Right lung (tissue), 10 donors: ENCODE data around the gene KIF2A. TPM values are rescaled to one million over a fixed set of nuclear protein-coding genes. Genes with fewer than 3 reads are reported as not detected.

ENCODE experiments used
- DNase-seq, 2 donors: peaks; one replicate each; pipeline ENCODE4 v3.0.0-alpha.2; 2013
- long read RNA-seq, 8 donors: transcript quantifications; one replicate each; lab custom pipeline, GENCODE V29; 2026
- polyA plus RNA-seq, 5 donors: library from polyadenylated mRNA; unstranded; fragments of 120-200 nt; gene quantifications; one replicate each; pipeline versions ENCODE4 v1.2.1 to v1.2.3, GENCODE V29; 2013; ENCODE audit warnings: inconsistent platforms in 1 of 5, low replicate concordance in 1 of 5; ENCODE audit not compliant: insufficient read length in 5 of 5, insufficient read depth in 1 of 5

The KIF2A gene
- 10 to 100 TPM; 29.3 to 52.0 (median 43.2) TPM for polyA plus RNA-seq
- long read RNA-seq, donor 1, partial matches to known transcripts = 15 of 22 reads
- long read RNA-seq, donor 1, other reads (novel, unspliced or antisense) = 0 of 22 reads
- long read RNA-seq, donor 2, partial matches to known transcripts = 0 of 4 reads
- long read RNA-seq, donor 2, other reads (novel, unspliced or antisense) = 0 of 4 reads
- long read RNA-seq, donor 3, partial matches to known transcripts = 7 of 41 reads
- long read RNA-seq, donor 3, other reads (novel, unspliced or antisense) = 33 of 41 reads
- long read RNA-seq, donor 4, partial matches to known transcripts = 15 of 27 reads
- long read RNA-seq, donor 4, other reads (novel, unspliced or antisense) = 10 of 27 reads
- long read RNA-seq, donor 5, partial matches to known transcripts = 27 of 50 reads
- long read RNA-seq, donor 5, other reads (novel, unspliced or antisense) = 18 of 50 reads
- long read RNA-seq, donor 6, partial matches to known transcripts = 0 of 7 reads
- long read RNA-seq, donor 6, other reads (novel, unspliced or antisense) = 0 of 7 reads
- long read RNA-seq, donor 7, partial matches to known transcripts = 5 of 10 reads
- long read RNA-seq, donor 7, other reads (novel, unspliced or antisense) = 0 of 10 reads
- long read RNA-seq, donor 8 = 0 reads

DNA sequence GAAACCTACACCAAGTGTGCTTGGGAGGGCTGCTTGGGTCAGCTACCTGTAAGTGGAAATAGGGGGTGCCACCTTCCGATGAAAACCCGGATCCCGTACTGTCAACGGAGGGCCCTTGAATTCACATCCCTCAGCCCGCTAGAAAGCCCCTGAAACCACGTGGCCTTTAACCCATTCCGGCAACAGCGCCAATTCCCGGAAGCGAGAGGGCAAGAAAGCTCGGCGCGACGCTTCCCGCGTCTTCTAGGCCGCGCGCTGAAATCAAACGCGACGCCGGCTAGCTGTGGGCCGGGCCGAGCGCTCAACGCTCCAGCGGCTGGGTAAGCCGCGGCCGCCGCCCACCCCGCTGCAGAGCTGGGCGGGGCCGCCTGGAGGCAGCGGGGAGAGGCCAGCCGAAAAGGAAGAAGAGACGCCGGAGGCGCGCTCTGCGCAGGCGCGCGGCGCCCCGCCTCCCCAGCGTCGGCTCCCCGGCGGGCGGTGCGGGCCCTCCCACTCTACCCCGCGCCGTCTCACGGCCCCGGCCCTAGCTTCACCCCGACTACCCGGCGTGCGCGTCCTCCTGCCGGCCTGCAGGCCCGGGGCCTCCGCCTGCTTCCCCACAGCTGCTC, at the start of gene KIF2A:
TSS of gene KIF2A (plus strand) at position 492 of the 608 bp plus-strand sequence. CDS start 267 bp downstream, outside the sequence.
- peak; percentile 94 to 95 for DNase-seq

DNA sequence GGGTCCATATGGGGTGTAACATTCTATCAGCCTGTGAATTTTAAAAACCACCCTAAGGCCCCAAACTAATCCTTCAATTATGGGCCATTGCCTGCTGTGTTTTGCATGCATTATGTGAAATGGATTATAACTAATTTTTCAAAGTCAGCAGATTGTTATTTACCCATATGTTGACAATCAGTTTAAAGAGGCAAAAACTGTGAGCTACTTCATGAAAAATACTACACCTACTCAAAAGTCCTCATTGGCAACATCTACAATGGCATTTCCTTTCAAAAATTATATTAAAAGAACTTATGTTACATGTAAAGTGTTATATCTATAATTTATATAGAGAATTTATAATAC, 49.0 kb upstream of the KIF2A start:
- DNase-seq = no peak

DNA sequence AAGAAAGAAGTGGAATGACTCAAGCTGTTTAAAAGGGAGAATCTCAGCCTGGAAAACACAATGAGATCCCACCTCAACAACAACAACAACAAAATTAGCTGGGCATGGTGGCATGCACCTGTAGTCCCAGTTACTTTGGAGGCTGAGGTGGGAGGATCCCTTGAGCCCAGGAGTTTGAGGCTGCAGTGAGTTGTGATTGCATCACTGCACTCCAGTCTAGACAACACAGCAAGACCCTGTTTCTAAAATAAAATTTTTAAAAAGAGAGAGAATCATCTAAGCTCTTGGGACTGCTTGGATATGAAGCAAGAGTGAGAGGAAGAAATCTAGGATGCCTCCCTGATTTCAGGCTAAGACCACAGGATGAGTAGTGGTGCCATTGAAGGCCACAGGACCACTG, 47.4 kb upstream of the KIF2A start:
- no peak for DNase-seq

DNA sequence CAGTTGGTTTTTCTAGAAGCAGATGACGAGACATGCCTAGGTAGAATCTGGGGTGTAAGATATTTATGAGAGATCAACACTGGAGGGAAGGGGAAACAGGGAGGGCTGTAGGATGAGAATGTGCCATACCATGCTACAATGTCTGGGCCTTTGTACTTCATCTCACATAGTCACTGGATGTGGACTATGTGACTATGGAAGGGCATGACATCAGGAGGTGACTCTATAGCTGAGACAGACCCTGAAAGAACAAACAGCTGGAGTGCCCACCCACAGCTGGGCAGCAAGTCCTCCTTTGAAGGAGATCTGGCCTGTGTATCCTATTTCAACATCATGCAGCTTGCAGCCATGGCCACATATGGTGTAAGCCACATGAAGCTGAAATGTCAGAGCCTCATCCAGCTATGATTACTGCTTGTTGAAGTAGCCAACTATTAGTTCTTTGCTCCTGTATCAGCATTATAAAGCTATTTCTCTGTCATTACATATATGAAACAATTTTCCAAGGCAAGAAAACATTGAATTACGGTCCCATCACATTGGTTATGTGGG, 46.2 kb upstream of the KIF2A start:
- peak; percentile 64 to 78 for DNase-seq

DNA sequence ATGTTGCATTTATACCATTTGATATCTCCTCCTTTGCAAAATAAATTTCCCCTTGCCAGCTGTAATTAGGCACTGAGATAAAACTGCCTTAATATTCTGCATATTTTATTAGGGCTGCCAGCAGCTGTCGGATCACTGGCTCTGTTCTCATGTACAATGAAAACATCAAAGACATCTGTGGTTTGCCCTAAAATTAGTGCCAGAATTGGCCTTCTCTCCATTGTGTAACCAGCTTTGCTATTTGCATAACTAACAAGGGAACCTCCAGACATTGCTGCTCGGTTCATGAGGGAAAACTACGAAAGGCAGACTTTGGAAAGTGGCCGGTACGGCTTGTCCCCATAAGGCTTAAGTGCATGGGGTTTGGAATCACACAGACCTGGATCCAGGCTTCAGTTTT, 45.5 kb upstream of the KIF2A start:
- peak; percentile 57 to 72 for DNase-seq

DNA sequence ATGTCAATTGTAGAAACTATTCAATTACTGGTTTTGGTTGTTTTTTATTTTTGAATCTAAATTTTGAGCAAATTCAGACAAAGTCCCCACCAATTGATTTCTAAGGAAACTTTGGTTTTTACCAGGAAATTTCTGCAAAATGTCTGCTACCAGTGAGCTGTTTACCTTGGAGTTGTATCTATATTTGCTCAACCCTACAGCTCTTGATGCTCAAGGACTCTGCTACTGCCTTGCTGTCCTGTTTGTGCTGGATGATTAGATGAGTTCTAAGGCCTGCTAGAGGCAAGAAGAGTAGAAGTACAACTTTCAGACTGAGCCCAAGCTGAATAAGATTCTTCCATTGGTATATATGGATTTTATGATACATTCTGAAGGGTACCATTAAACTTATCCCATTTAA, 42.6 kb upstream of the KIF2A start:
- DNase-seq = no peak

DNA sequence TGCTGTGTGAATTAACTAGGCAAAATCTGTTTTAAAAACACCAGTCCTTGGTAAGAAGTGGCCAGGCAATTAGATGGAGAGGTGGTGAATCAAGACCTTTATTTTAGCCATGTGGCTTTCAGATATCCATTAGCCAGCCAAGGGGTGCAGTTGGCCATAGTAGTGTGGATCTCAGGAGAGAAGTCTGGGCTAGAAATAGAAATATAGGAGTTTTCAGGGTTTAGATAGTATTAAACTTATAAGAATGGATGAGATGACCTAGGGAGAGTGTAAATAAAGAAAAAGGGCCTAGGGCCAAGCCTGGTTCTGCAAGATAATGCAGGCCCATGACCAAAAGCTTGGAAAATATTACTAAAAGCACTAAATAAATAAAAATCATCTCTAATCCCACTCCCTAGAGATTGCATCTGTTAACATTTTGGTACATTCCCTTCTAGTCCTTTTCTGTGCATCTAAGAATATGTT, 40.3 kb upstream of the KIF2A start:
- no peak for DNase-seq

DNA sequence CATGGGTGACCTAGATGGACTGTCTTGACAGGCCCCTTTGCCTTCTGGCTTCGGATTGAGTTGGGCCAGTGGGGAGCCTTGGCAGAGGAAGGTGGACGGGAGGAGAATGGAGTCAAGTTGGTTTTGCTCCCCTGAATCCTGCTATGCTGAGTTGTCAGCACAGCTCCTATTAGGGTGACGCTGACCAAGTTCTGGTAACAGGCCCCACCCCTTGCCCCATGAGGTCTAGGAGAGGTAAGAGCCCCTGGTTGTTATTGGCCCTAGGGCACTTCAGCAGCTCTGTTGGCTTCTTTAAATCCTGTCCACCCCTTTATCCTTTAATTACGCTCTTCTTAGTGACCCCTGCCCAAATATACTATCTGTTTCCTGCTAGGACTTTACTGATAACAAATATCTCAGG, 39.4 kb upstream of the KIF2A start:
- DNase-seq = no peak

DNA sequence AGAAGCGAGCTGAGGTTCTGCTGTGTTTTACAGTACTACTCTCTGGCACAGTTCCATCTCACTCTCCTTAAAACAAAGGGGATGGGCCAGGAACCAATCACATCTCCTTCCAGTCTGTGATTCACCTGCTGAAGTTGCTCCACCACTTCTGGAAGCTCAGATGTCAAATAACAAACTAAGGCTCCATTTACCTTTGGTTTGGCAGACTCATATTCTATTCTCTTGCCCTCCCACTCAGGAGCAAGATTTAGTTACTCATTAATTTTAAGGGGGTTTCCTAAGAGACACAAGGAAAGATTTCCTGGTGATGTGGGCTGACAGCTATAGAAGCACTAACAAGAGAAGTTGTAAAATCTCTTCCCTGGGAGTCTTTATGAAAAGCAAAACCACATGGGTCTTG, 37.8 kb upstream of the KIF2A start:
- DNase-seq = peak; percentile 17 to 20

DNA sequence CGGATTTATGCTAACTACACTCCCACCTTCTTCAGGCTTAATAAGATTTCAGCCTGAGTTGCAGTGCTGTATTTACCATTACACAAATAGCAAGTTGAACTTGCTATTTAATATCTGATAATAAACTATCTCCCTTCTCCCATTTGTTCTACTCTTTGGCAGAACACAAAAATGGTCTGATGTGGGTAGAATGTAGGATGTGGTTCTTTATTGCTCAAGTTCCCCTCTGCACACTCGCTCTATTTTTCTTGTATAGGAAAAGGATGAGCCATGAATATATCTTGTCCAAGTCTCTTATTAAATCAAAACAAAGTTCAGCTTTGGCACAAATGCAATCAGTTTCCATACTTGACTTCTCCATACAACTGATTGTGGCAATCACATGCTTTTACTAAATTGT, 37.2 kb upstream of the KIF2A start:
- DNase-seq = no peak

DNA sequence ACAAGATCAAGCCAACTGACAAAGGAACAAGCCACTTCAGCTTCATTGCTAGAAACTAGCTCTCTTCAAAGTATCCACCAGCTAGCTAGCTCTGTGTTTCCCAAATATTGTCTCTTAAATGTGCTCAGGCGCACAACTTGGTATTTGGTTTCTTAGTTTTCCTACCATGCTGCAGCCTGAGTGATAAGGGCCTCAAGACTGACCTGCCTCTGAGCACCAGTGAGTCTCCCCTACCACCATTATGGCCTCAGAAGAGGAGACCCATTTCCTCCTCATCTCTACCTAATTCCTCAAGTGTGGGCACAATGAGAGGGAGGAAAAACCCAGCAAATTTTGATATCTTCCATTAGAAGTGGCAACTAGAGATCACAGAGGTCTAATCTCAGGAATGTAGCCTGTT, 34.6 kb upstream of the KIF2A start:
- DNase-seq = no peak

DNA sequence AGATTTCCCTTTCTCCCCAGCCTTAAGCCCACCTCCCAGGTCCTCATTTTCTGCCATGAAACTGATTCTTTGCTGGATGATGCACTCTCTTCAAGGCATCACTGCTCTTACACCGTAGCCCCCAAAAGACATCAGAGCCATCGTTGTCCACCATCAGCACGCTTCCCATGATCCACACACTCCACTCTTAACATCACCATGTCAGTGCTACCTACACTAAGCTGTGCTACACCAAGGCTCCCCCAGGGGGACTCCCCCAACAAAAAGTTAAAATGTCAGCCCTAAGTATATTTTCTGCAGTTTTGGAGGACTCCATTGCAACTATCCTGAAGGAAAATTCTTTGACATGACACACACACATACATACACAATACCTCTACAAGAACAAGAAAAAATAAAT, 34.1 kb upstream of the KIF2A start:
- DNase-seq = no peak

DNA sequence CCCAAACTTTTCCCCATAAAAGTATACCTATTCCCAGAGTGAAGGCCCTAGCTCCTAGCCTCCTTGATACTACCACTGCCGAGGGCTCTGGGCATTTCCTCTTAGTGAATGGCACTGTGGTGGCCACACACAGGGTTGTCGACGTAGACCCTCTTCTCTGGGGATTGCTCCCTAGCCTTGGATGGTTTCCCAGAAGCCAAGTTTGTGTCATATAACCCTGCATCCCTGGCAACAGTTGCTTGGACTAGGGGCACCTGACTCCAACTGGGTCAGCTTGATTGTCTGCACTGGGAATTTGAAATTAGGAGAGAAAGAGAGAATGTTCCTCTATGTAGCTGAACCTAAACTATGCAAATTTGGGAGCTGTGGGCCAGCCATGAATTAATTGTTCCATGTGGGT, 32.3 kb upstream of the KIF2A start:
- DNase-seq = no peak

DNA sequence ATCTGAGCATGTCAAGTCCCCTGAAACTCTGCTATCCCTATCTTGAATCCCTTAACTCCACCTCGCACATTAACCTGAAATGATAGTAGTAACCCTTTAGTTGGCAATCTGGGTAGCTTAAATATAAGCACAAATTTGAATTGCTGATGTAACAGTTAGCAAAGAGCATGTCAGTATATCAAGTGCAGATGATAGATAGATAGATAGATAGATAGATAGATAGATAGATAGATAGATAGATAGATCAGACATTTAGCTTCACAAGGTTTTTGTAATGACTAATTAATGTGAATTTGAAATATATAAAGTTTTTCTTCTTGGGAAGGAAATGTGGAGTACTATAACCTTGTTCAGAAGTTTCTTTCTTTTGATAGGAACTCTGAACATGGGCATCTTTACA, 30.4 kb upstream of the KIF2A start:
- no peak for DNase-seq

DNA sequence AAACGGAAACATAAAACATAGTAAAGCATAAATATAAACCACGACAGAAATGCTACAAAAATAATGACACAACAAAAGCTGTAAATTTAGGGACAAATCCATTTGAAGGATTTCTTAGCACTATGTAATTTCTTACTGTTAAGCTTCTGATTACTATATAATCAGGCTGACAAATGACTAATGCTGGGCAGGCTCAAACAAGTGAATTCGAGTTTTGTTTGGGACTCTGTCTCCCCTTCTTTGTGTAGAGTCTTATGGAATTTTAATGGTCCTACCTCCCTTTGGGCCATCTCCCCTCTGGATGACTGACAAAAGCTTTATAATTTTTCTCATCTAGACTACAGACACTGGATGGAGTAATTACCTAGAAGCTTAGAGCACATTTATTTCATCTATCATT, 24.6 kb upstream of the KIF2A start:
- no peak for DNase-seq

DNA sequence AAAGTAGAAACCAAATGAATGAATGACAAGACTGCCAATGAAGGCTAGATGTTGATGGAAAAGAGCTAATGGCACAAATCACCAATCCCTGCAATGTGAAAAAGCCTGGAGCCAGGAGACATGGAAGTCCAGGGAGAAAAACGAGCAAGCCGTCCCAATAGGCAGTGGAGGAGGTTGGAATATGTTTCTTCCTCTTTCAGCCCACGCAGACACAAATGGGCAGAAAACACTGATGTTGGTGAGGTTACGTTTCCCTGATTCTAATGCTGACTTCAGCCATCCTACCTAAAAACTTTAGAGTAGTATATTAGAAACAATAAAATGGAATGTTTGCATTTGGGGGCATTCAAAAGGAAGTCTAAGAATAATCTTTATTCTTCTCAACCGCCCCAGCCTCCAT, 23.9 kb upstream of the KIF2A start:
- no peak for DNase-seq

DNA sequence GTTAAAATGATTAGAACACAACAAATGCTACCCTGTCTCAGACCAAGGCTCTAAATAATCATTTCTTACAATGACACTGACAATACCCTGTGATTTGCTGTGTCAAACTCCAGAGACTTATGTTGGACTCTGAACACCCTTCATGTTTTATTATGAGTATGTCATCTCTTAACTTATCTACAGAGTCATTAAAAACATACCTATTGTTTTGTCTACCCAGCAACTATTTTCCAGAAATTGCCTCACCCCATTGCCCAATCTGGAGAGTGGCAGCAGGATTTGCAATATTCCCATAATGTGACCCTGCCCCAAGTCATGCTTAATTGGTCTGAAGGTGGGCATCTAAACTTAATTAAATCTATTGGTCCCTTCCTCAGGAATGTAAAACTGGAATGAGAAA, 23.0 kb upstream of the KIF2A start:
- DNase-seq = no peak

DNA sequence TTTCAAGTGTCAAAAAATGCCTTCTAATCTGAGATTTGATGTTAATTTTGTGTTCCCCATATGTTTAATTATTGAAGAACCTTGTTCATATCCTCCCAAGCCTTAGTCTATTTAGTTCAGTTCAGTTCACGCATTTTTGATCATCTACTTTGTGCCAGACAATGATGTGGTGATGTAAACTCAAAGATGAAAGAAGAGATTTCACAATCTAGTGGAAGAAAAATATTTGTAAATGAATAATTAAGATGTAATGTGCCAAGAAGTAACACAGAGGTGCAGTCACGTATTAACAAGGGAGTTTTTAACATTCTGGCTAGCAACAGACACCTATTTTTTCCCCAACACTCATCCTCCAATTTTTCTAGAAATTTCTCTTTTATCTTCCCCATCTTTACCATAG, 22.1 kb upstream of the KIF2A start:
- DNase-seq = no peak

DNA sequence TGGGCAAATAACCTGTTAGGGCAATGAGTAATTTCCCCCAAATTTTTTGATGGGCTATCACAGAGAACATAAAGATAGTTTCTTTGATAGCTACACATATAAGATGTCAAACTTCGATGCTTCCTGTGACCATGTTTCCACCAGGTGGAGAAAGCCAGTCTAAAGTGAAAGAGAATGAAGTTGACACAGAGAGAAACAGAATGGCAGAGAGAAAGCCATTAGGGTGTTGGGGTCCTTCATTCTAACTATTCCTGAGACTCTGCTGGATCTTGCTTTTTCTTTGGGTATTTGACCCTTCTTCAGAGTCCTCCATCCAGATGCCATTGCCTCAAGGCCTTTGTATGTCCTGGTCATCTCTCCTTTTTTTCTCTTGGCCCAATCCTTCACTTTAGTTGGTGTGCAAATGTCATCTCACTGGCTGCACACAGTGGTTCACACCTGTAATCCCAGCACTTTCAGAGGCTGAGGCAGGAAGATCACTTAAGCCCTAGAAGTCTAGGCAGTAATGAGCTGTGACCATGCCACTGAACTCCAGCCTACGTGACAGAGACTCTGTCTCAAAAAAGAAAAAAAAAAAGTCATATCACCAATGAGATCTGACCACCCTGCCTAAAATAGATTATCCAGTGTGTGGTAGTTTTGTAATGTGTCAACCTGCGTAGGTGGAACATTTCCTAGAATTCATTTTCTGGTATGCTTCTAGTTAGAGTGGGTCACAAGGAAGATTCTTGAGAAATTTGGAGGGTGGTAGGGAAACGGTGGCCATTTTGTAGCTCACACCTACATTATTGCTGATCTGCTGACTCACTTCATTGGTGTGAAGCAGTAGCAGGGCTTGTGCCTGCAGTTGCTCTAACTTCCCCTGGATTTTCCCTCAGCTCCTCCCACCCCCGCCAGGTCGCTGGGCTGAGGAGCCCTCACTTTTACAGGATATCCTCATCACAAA, 20.8 kb upstream of the KIF2A start:
- no peak for DNase-seq

DNA sequence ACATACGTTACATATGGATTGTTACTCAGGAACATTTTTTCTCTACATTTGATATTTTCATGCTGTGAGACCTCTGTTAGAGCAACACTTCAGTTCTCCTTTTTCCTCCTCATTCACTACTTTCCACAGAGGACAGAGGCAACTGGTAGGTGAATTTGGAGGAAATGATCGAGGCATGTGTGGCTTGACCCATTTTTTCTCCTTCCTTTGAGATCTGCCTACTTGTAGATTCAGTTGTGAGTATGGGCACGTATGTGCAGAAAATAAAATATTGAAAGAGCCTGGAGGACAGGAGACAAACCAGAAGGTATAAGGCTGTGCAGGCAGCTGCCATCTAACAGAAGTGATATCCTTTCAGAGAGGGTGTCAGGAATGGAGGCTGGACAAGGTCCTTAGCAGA, 19.2 kb upstream of the KIF2A start:
- DNase-seq = no peak

DNA sequence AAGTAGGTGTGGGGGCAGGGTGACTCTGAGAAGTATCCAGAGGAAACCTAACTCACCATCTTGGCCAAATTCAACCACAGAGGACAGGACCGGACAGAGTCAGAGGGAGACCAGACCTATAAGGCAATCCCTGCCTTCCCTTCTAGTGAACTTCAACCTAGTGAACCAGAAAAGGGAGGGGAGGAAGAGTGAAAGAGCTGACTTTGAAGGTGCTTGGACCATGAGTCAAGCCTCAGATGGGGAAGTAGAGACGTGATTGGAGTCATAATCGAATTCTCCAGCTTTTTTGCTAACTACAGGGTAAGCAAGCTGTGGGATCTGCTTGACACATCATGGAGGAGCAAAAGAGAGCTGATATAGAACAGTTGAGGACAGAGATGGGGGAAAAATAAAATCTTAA, 18.8 kb upstream of the KIF2A start:
- DNase-seq = no peak

DNA sequence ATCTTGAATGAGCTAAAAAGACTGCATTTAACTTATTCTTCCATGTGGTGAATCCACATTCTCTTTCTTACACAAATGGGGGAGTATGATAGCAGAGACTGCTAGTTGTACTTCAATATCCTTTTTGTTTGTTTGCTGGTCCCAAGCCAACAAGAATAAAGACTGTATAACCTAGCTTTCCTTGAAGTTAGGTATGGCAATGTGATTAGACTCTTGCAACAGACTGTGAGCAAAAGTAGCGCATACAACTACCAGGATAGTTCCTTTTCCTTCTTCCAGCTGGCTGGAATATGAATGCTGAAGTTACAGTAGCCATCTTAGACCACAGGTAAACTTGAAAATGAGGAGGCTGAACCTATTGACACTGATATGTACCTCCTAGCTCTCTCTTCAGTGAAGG, 17.9 kb upstream of the KIF2A start:
- DNase-seq = no peak
